Measurements from ENCODE around the gene DYTN. TPM values are rescaled to one million over a fixed set of nuclear protein-coding genes. Genes with fewer than 3 reads are reported as not detected.
"Not testable (repeated sequence)": the region's sequence is repeated elsewhere in the genome, so short reads cannot be mapped to it uniquely, and the experiment has no call there.

The DYTN gene
- total RNA-seq, 2 donors from 2014 or later: not detected

- intact Hi-C loops (cut with DNase I): no loop called here
- H3K27me3 ChIP-seq: no peaks in the 10 kb centered on the region
- no peaks in the 10 kb centered on the region for H3K4me1 ChIP-seq
- H3K9ac ChIP-seq (ENCODE audit: low read depth in 2 of 2, low read length in 2 of 2): no peak overlapping the region
- TF ChIP-seq CTCF (IDR thresholded peaks at IDR 0.05): no peak
- H3K27ac ChIP-seq: no peak overlapping the region
- H3K9me3 ChIP-seq: no peaks in the 10 kb centered on the region
- no peaks in the 10 kb centered on the region for H3K36me3 ChIP-seq
- no peak overlapping the region for H3K4me3 ChIP-seq
- DNase-seq: no peak
Observed at GRCh38 chr2:206728277-206729199, 10.3 kb upstream of the DYTN start.

- no peaks in the 10 kb centered on the region for H3K9me3 ChIP-seq
- no peak overlapping the region for H3K9ac ChIP-seq (ENCODE audit: low read depth in 2 of 2, low read length in 2 of 2)
- intact Hi-C loops (cut with DNase I): no loop called here
- H3K27ac ChIP-seq: no peak overlapping the region
- H3K4me3 ChIP-seq: no peak overlapping the region
- H3K36me3 ChIP-seq: no peaks in the 10 kb centered on the region
- TF ChIP-seq CTCF (IDR thresholded peaks at IDR 0.05): no peak
- no peaks in the 10 kb centered on the region for H3K4me1 ChIP-seq
- no peak for DNase-seq
- H3K27me3 ChIP-seq: no peaks in the 10 kb centered on the region
Observed at GRCh38 chr2:206727287-206727686, 9.1 kb upstream of the DYTN start.

- Histone ChIP-seq H3K27ac (no peak overlapping the region), H3K27me3 (no peaks in the 10 kb centered on the region), H3K36me3 (no peaks in the 10 kb centered on the region), H3K9ac (ENCODE audit: low read depth in 2 of 2, low read length in 2 of 2) (no peak overlapping the region), H3K9me3 (no peaks in the 10 kb centered on the region), H3K4me1 (no peaks in the 10 kb centered on the region), H3K4me3 (no peak overlapping the region)
- DNase-seq: no peak
- TF ChIP-seq CTCF (IDR thresholded peaks at IDR 0.05): no peak
- intact Hi-C loops (cut with DNase I): no loop called here
Observed at GRCh38 chr2:206723288-206723687, 5.1 kb upstream of the DYTN start.

- H3K9ac ChIP-seq (ENCODE audit: low read depth in 2 of 2, low read length in 2 of 2): no peak overlapping the region
- intact Hi-C loops (cut with DNase I): no loop called here
- no peaks in the 10 kb centered on the region for H3K27me3 ChIP-seq
- TF ChIP-seq CTCF (IDR thresholded peaks at IDR 0.05): no peak
- DNase-seq: no peak
- H3K36me3 ChIP-seq: no peaks in the 10 kb centered on the region
- no peaks in the 10 kb centered on the region for H3K9me3 ChIP-seq
- no peak overlapping the region for H3K27ac ChIP-seq
- H3K4me1 ChIP-seq: no peaks in the 10 kb centered on the region
- H3K4me3 ChIP-seq: no peak overlapping the region
Observed at GRCh38 chr2:206721256-206721920, 3.2 kb upstream of the DYTN start.

- Histone ChIP-seq H3K27ac (no peak overlapping the region), H3K4me1 (no peaks in the 10 kb centered on the region), H3K36me3 (no peaks in the 10 kb centered on the region), H3K4me3 (no peak overlapping the region), H3K9me3 (no peaks in the 10 kb centered on the region), H3K27me3 (no peaks in the 10 kb centered on the region), H3K9ac (ENCODE audit: low read depth in 2 of 2, low read length in 2 of 2) (no peak overlapping the region)
- no peak for TF ChIP-seq CTCF (IDR thresholded peaks at IDR 0.05)
- intact Hi-C loops (cut with DNase I): no loop called here
- DNase-seq: no peak
Observed at GRCh38 chr2:206716623-206717022, 1.6 kb downstream of the DYTN start.

- DNase-seq; H3K4me3 ChIP-seq; H3K4me1 ChIP-seq; H3K9me3 ChIP-seq; H3K9ac ChIP-seq (ENCODE audit: low read depth in 2 of 2, low read length in 2 of 2); intact Hi-C loops (cut with DNase I); H3K36me3 ChIP-seq; H3K27ac ChIP-seq; H3K27me3 ChIP-seq: not testable (repeated sequence)
Observed at GRCh38 chr2:206715183-206715582, 3.0 kb downstream of the DYTN start.
